Keratinocyte (primary cell): Measurements from ENCODE around the gene EVPLL. TPM values are rescaled to one million over a fixed set of nuclear protein-coding genes. Genes with fewer than 3 reads are reported as not detected.

Experiments
- DNase-seq: peaks from one replicate; pipeline ENCODE4 v3.0.0-alpha.2; 2011; ENCODE audit warnings: low read depth, missing footprints, low spot score
- FAIRE-seq: peaks from 2 replicates; lab custom pipeline; 2011; peaks lifted over from hg19 to GRCh38; lab: Jason Lieb, UNC
- H2AFZ ChIP-seq: 2 replicates; pipeline ENCODE4 v1.6.0; 2012; ENCODE audit warnings: low read length, control low read depth, inconsistent platforms; ENCODE audit not compliant: control insufficient read depth
- H3K27ac ChIP-seq: 2 replicates; pipeline ENCODE4 v1.5.1; 2011; ENCODE audit warnings: low read length; ENCODE audit not compliant: control insufficient read depth, insufficient read depth
- H3K27me3 ChIP-seq: 3 replicates; pipeline ENCODE4 v1.6.0; 2011; ENCODE audit warnings: low read length; ENCODE audit not compliant: control insufficient read depth, insufficient read depth; ENCODE audit errors: extremely low read depth
- H3K36me3 ChIP-seq, 2 experiments: 2 replicates in 1 of 2; 3 replicates in 1 of 2; pipeline ENCODE4 v1.5.1; 2011; ENCODE audit warnings: low read length in 2 of 2, mild to moderate bottlenecking in 1 of 2; ENCODE audit not compliant: control insufficient read depth in 2 of 2, insufficient read depth in 2 of 2; ENCODE audit errors: extremely low read depth in 1 of 2
- H3K4me1 ChIP-seq: 3 replicates; pipeline ENCODE4 v1.5.1; 2011; ENCODE audit warnings: low read length; ENCODE audit not compliant: control insufficient read depth, insufficient read depth; ENCODE audit errors: extremely low read depth
- H3K4me2 ChIP-seq: 3 replicates; pipeline ENCODE4 v1.6.0; 2011; ENCODE audit warnings: low read depth, low read length; ENCODE audit not compliant: control insufficient read depth, insufficient read depth; ENCODE audit errors: extremely low read depth
- H3K4me3 ChIP-seq, 3 experiments: fragments of 200-600 bp in 1 of 3; sonication (generic) in 1 of 3; 2 replicates in 2 of 3; 3 replicates in 1 of 3; pipeline ENCODE4 v1.5.1; 2011 to 2016; ENCODE audit warnings: low read length in 3 of 3, mild to moderate bottlenecking in 3 of 3, control low read depth in 2 of 3, inconsistent platforms in 1 of 3, low read depth in 1 of 3, mixed read lengths in 1 of 3, mixed run types in 1 of 3, moderate library complexity in 1 of 3; ENCODE audit not compliant: control insufficient read depth in 2 of 3, insufficient read depth in 2 of 3; ENCODE audit errors: extremely low read depth in 1 of 3
- H3K79me2 ChIP-seq: 2 replicates; pipeline ENCODE4 v1.6.0; 2012; ENCODE audit warnings: low read length; ENCODE audit not compliant: control insufficient read depth, insufficient read depth
- H3K9ac ChIP-seq: 3 replicates; pipeline ENCODE4 v1.6.0; 2011; ENCODE audit warnings: low read length; ENCODE audit not compliant: control insufficient read depth, insufficient read depth; ENCODE audit errors: extremely low read depth
- H3K9me1 ChIP-seq: 3 replicates; pipeline ENCODE4 v1.6.0; 2011; ENCODE audit warnings: low read length; ENCODE audit not compliant: control insufficient read depth, insufficient read depth; ENCODE audit errors: extremely low read depth
- H3K9me3 ChIP-seq: 2 replicates; pipeline ENCODE4 v1.5.1; 2012; ENCODE audit warnings: low read depth, low read length; ENCODE audit not compliant: control insufficient read depth
- H4K20me1 ChIP-seq: 3 replicates; pipeline ENCODE4 v1.6.0; 2011; ENCODE audit warnings: low read length; ENCODE audit not compliant: control insufficient read depth, insufficient read depth; ENCODE audit errors: extremely low read depth
- EZH2 ChIP-seq: IDR thresholded peaks from one replicate; pipeline ENCODE4 v1.6.1; 2012; ENCODE audit warnings: inconsistent platforms, mild to moderate bottlenecking, low read length, moderate library complexity
- dilution Hi-C: fragments of 300-500 bp; cut with MboI; formaldehyde crosslinking; loops from one replicate; pipeline ENCODE4 v1.7.0; 2020; ENCODE audit warnings: low sequenced_read_pairs; ENCODE audit not compliant: extremely low pct_ligation_motif_present
- polyA plus RNA-seq, 5 experiments: library from polyadenylated mRNA; depleted of rRNA in 3 of 5; stranded (reverse) in 3 of 5; stranded (forward) in 1 of 5; unstranded in 1 of 5; fragments of >200 nt; gene quantifications; 1 replicate in 1 of 5; 2 replicates in 3 of 5; 3 replicates in 1 of 5; pipeline versions ENCODE4 v1.2.1 to v1.2.3, GENCODE V29; 2011 to 2012; ENCODE audit warnings: missing spikeins in 2 of 5, low read depth in 1 of 5, low replicate concordance in 1 of 5
- TF ChIP-seq, protein P1 (sequence below), 3 experiments: IDR thresholded peaks in 1 of 3; conservative IDR thresholded peaks in 1 of 3; optimal IDR thresholded peaks in 1 of 3; 2 replicates in 2 of 3; 3 replicates in 1 of 3; pipeline versions ENCODE3 to v1.5.1; 2011; ENCODE audit warnings: low read length in 3 of 3, mild to moderate bottlenecking in 3 of 3, moderate library complexity in 2 of 3, control low read depth in 1 of 3, inconsistent platforms in 1 of 3; ENCODE audit not compliant: insufficient read depth in 2 of 3; ENCODE audit errors: extremely low read depth in 1 of 3

EVPLL gene
- polyA plus RNA-seq, 1 donor (not counting 4 experiments of a cell fraction or from before 2014, with no cell fraction given): 0.31 TPM

DNA sequence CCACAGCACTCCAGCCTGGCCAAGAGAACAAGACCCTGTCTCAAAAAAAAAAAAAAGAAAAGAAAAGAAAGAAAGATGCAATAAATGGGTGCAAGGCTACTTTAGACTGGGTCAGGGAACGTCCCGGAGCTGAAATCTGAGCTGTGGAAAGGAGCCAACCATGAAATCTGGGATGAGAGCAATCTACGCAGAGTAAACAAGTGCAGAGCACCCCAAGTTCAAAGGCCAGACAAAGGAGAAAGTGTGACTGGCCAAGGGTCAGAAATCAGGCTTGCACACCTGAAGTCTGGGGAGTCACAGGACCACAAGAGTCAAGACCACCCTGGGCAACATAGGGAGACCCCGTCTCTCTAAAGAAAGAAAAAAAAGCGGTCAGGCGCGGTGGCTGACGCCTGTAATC, 17.1 kb upstream of the EVPLL start:
- no peak overlapping the region for H3K4me3 ChIP-seq
- no peak overlapping the region for H2AFZ ChIP-seq
- H3K4me1 ChIP-seq: peaks cover 10% of the 10 kb centered on the region
- no peak for DNase-seq
- FAIRE-seq: no peak
- H3K27me3 ChIP-seq: no peaks in the 10 kb centered on the region
- no peak overlapping the region for H3K4me2 ChIP-seq
- TF ChIP-seq, protein P1, sequence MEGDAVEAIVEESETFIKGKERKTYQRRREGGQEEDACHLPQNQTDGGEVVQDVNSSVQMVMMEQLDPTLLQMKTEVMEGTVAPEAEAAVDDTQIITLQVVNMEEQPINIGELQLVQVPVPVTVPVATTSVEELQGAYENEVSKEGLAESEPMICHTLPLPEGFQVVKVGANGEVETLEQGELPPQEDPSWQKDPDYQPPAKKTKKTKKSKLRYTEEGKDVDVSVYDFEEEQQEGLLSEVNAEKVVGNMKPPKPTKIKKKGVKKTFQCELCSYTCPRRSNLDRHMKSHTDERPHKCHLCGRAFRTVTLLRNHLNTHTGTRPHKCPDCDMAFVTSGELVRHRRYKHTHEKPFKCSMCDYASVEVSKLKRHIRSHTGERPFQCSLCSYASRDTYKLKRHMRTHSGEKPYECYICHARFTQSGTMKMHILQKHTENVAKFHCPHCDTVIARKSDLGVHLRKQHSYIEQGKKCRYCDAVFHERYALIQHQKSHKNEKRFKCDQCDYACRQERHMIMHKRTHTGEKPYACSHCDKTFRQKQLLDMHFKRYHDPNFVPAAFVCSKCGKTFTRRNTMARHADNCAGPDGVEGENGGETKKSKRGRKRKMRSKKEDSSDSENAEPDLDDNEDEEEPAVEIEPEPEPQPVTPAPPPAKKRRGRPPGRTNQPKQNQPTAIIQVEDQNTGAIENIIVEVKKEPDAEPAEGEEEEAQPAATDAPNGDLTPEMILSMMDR (optimal IDR thresholded peaks at IDR 0.05 in 1 of 3, IDR thresholded peaks at IDR 0.05 in 1 of 3, conservative IDR thresholded peaks at IDR 0.05 in 1 of 3; ENCODE audit: extremely low read depth in 1 of 3, insufficient read depth in 2 of 3, low read length in 3 of 3): no peak
- no peak for TF ChIP-seq EZH2
- no peaks in the 10 kb centered on the region for H3K9me1 ChIP-seq
- dilution Hi-C loops: no loop called here
- H3K9ac ChIP-seq: no peak overlapping the region
- no peaks in the 10 kb centered on the region for H3K36me3 ChIP-seq
- peaks cover 4% of the 10 kb centered on the region for H3K79me2 ChIP-seq
- H4K20me1 ChIP-seq: no peaks in the 10 kb centered on the region
- no peak overlapping the region for H3K27ac ChIP-seq
- H3K9me3 ChIP-seq: no peaks in the 10 kb centered on the region

- peak overlapping the region; percentile 82 to 96 (median 86) for H3K4me3 ChIP-seq
- FAIRE-seq: no peak
- H3K9ac ChIP-seq: peak overlapping the region; percentile 78
- H3K4me1 ChIP-seq: peaks cover 10% of the 10 kb centered on the region
- peak overlapping the region; percentile 75 for H3K4me2 ChIP-seq
- no peaks in the 10 kb centered on the region for H3K36me3 ChIP-seq
- H3K27ac ChIP-seq: no peak overlapping the region
- H3K27me3 ChIP-seq: no peaks in the 10 kb centered on the region
- H4K20me1 ChIP-seq: no peaks in the 10 kb centered on the region
- no peak for DNase-seq
- TF ChIP-seq, protein P1 (optimal IDR thresholded peaks at IDR 0.05 in 1 of 3, IDR thresholded peaks at IDR 0.05 in 1 of 3, conservative IDR thresholded peaks at IDR 0.05 in 1 of 3; ENCODE audit: extremely low read depth in 1 of 3, insufficient read depth in 2 of 3, low read length in 3 of 3): no peak
- TF ChIP-seq EZH2: no peak
- peak overlapping the region; percentile 83 for H2AFZ ChIP-seq
- H3K9me3 ChIP-seq: no peaks in the 10 kb centered on the region
- H3K9me1 ChIP-seq: no peaks in the 10 kb centered on the region
- H3K79me2 ChIP-seq: peaks cover 4% of the 10 kb centered on the region
- dilution Hi-C loops: no loop called here
Measured at GRCh38 chr17:18361837-18362697, 15.5 kb upstream of the EVPLL start.
